PC-9 (cell line): ENCODE data around the gene CCDC167. TPM values are rescaled to one million over a fixed set of nuclear protein-coding genes. Genes with fewer than 3 reads are reported as not detected.

Source experiments
- BruUV-seq: library from RNA; stranded (reverse); fragments of 400-500 nt; replicated peaks from 2 replicates; lab custom pipeline; 2021; lab: Mats Ljungman, UMichigan
- CTCF ChIA-PET: fragments of 300-600 bp; sonication (Branson Sonifier 250); formaldehyde crosslinking; loops from one replicate; lab custom pipeline; 2022; ENCODE audit warnings: antibody characterized with exemption; lab: Charles Lee
- POLR2A ChIA-PET: fragments of 300-600 bp; sonication (Branson Sonifier 250); formaldehyde crosslinking; loops from one replicate; lab custom pipeline; 2022; ENCODE audit warnings: antibody characterized with exemption; ENCODE audit not compliant: unreplicated experiment; lab: Charles Lee
- DNase-seq, 2 experiments: peaks; one replicate each; pipeline versions ENCODE4 v3.0.0 to v3.0.0-alpha.2; 2015 to 2022; ENCODE audit warnings: mixed read lengths in 1 of 2
- H2AFZ ChIP-seq: fragments of 200-600 bp; sonication (generic); 2 replicates; pipeline ENCODE4 v1.8.1; 2017; ENCODE audit warnings: antibody characterized with exemption
- H3F3A ChIP-seq: fragments of 200-600 bp; sonication (generic); 2 replicates; pipeline ENCODE4 v1.8.1; 2017; ENCODE audit warnings: antibody characterized with exemption, mild to moderate bottlenecking, low read depth; ENCODE audit not compliant: insufficient read depth
- H3K27ac ChIP-seq: fragments of 200-600 bp; sonication (generic); 2 replicates; pipeline ENCODE4 v1.6.1; 2016; ENCODE audit warnings: mixed run types
- H3K27me3 ChIP-seq: fragments of 200-600 bp; sonication (generic); 2 replicates; pipeline ENCODE4 v1.6.1; 2016; ENCODE audit warnings: low read depth, mixed run types; ENCODE audit not compliant: insufficient read depth
- H3K36me3 ChIP-seq: fragments of 200-600 bp; sonication (generic); 2 replicates; pipeline ENCODE4 v1.6.1; 2016; ENCODE audit warnings: low read depth, mixed run types
- H3K4me1 ChIP-seq: fragments of 200-600 bp; sonication (generic); replicated peaks from 2 replicates; pipeline ENCODE4 v1.6.1; 2016; ENCODE audit warnings: mixed run types; ENCODE audit not compliant: insufficient read depth
- H3K4me2 ChIP-seq: fragments of 200-600 bp; sonication (generic); 2 replicates; pipeline ENCODE4 v1.6.1; 2017; ENCODE audit warnings: mixed run types
- H3K4me3 ChIP-seq: fragments of 200-600 bp; sonication (generic); 2 replicates; pipeline ENCODE4 v1.6.1; 2016; ENCODE audit warnings: mixed run types
- H3K79me2 ChIP-seq: fragments of 200-600 bp; sonication (generic); 2 replicates; pipeline ENCODE4 v1.6.1; 2017; ENCODE audit warnings: low read depth, mixed run types
- H3K9me2 ChIP-seq: fragments of 200-600 bp; sonication (generic); 2 replicates; pipeline ENCODE4 v1.8.1; 2017; ENCODE audit warnings: mild to moderate bottlenecking; ENCODE audit not compliant: insufficient read depth
- H3K9me3 ChIP-seq: fragments of 200-600 bp; sonication (generic); 2 replicates; pipeline ENCODE4 v1.8.1; 2016; ENCODE audit warnings: low read depth; ENCODE audit not compliant: insufficient read depth
- H4K20me1 ChIP-seq: fragments of 200-600 bp; sonication (generic); 2 replicates; pipeline ENCODE4 v1.8.1; 2017; ENCODE audit not compliant: insufficient read depth
- CTCF ChIP-seq: fragments of 200-600 bp; sonication (generic); conservative IDR thresholded peaks from 2 replicates; pipeline ENCODE4 v1.6.1; 2017; ENCODE audit warnings: mixed run types, antibody characterized with exemption, mild to moderate bottlenecking, moderate library complexity
- EZH2 ChIP-seq: fragments of 200-600 bp; sonication (generic); IDR thresholded peaks from 2 replicates; pipeline ENCODE4 v1.8.0; 2017; ENCODE audit warnings: antibody characterized with exemption, low read depth
- intact Hi-C: fragments of 100-400 bp; cut with micrococcal nuclease; formaldehyde crosslinking; loops from one replicate; pipeline ENCODE4 v1.10.0; 2022; ENCODE audit not compliant: unreplicated experiment
- total RNA-seq: library from RNA; stranded (reverse); gene quantifications from 2 replicates; pipeline ENCODE4 v1.2.3, GENCODE V29; 2021

The CCDC167 gene
- total RNA-seq, 1 experiment from 2014 or later = 29.4 TPM

GRCh38 chr6:37467718-37468117 lies 32.0 kb downstream of the CCDC167 start:
- no peaks in the 10 kb centered on the region for H3K27me3 ChIP-seq
- ChIA-PET CTCF (no interaction called here), POLR2A (no interaction called here)
- H3K27ac ChIP-seq = no peak overlapping the region
- H3K4me3 ChIP-seq = no peak overlapping the region
- no peak overlapping the region for H2AFZ ChIP-seq
- no peak overlapping the region for H3K4me2 ChIP-seq
- intact Hi-C loops = no loop called here
- no peaks in the 10 kb centered on the region for H3K9me2 ChIP-seq
- H3K4me1 ChIP-seq = no peaks in the 10 kb centered on the region
- TF ChIP-seq CTCF = no peak
- no peak for TF ChIP-seq EZH2
- peaks cover 8% of the 10 kb centered on the region for H3K36me3 ChIP-seq
- no TSS peak for BruUV-seq
- DNase-seq = no peak
- H3F3A ChIP-seq = no peaks in the 10 kb centered on the region
- peaks cover 9% of the 10 kb centered on the region; the same call in 1 of the 2 replicates for H3K9me3 ChIP-seq
- no peaks in the 10 kb centered on the region; the same call in 1 of the 2 replicates for H4K20me1 ChIP-seq
- H3K79me2 ChIP-seq = no peaks in the 10 kb centered on the region

GRCh38 chr6:37463110-37463509 lies 36.6 kb downstream of the CCDC167 start:
- H3K4me1 ChIP-seq = no peaks in the 10 kb centered on the region
- TF ChIP-seq EZH2 = no peak
- TF ChIP-seq CTCF = no peak
- peaks cover 9% of the 10 kb centered on the region; the same call in 1 of the 2 replicates for H3K9me3 ChIP-seq
- H3K9me2 ChIP-seq = no peaks in the 10 kb centered on the region
- ChIA-PET CTCF (no interaction called here), POLR2A (no interaction called here)
- DNase-seq = no peak
- H3K27me3 ChIP-seq = no peaks in the 10 kb centered on the region
- H3K36me3 ChIP-seq = peaks cover 8% of the 10 kb centered on the region
- no peak overlapping the region for H3K4me3 ChIP-seq
- no peaks in the 10 kb centered on the region for H3F3A ChIP-seq
- no TSS peak for BruUV-seq
- no peak overlapping the region for H3K27ac ChIP-seq
- H3K79me2 ChIP-seq = no peaks in the 10 kb centered on the region
- no peak overlapping the region for H3K4me2 ChIP-seq
- no peaks in the 10 kb centered on the region for H4K20me1 ChIP-seq
- H2AFZ ChIP-seq = no peak overlapping the region
- intact Hi-C loops = no loop called here

GRCh38 chr6:37460805-37461204 lies 38.9 kb downstream of the CCDC167 start:
- H3K4me1 ChIP-seq = no peaks in the 10 kb centered on the region
- TF ChIP-seq CTCF (no peak), EZH2 (no peak)
- no peaks in the 10 kb centered on the region for H3K27me3 ChIP-seq
- H3K4me2 ChIP-seq = no peak overlapping the region
- H3K36me3 ChIP-seq = no peaks in the 10 kb centered on the region
- no peaks in the 10 kb centered on the region for H3K9me3 ChIP-seq
- no peak for DNase-seq
- H3K27ac ChIP-seq = no peak overlapping the region
- H3K9me2 ChIP-seq = no peaks in the 10 kb centered on the region
- H3K79me2 ChIP-seq = no peaks in the 10 kb centered on the region
- BruUV-seq = no TSS peak
- no peaks in the 10 kb centered on the region; the same call in 1 of the 2 replicates for H4K20me1 ChIP-seq
- no peaks in the 10 kb centered on the region for H3F3A ChIP-seq
- H3K4me3 ChIP-seq = no peak overlapping the region
- POLR2A ChIA-PET = interaction anchor here (0.7 kb wide), 1 partner anchor 94 kb away, joined by 5 read pairs; no protein-coding TSS in a partner anchor
- intact Hi-C loops = no loop called here
- no peak overlapping the region for H2AFZ ChIP-seq
- CTCF ChIA-PET = no interaction called here
